ENCODE measurements around the gene CACNG5. TPM values are rescaled to one million over a fixed set of nuclear protein-coding genes. Genes with fewer than 3 reads are reported as not detected.
A peak's percentile ranks its signal among the peaks of the same experiment; 100 is the strongest.

CACNG5 gene
- total and polyA plus RNA-seq, 4 donors = 1.7 to 12.2 (median 8.0) TPM

GRCh38 chr17:66814570-66814969 is 20.3 kb upstream of the CACNG5 start:
- no peak for DNase-seq (ENCODE audit: low read depth in 4 of 6, low spot score in 6 of 6)
- WGBS (ENCODE audit: insufficient coverage) = no CpG with 5 or more reads among the region's 5 CpGs
- no peaks in the 10 kb centered on the region for H3K9me3 ChIP-seq (ENCODE audit: control insufficient read depth, insufficient read depth, low read length)
- no peaks in the 10 kb centered on the region for H3K27me3 ChIP-seq (ENCODE audit: control insufficient read depth, insufficient read depth, low read length)
- H3K4me3 ChIP-seq (ENCODE audit: low read depth, low read length) = no peak overlapping the region
- H3K36me3 ChIP-seq (ENCODE audit: control insufficient read depth, insufficient read depth, low read length) = no peaks in the 10 kb centered on the region
- H3K4me1 ChIP-seq (ENCODE audit: control insufficient read depth, insufficient read depth, low read length) = no peaks in the 10 kb centered on the region
- H3K27ac ChIP-seq (ENCODE audit: low read depth, low read length) = no peak overlapping the region

DNA sequence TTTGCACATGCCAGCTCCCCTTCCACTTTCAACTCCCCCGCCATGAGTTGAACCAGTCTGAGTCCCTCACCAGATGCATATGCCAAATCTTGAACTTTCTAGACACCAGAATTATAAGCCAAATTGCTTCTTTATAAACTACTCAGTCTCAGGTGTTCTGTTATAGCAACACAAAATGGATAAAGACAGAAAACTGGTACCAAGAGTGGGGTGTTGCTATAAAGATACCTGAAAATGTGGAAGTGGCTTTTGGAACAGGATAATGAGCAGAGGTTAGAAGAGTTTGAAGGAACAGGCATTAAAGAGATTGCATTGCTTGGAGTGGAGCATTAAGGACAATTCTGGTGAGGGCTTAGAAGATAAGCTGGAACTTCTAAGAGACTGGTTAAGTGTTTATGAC is 17.2 kb upstream of the CACNG5 start:
- 100% methylated on average over 1 of the region's 1 CpG for WGBS (ENCODE audit: insufficient coverage)
- Histone ChIP-seq H3K4me1 (ENCODE audit: control insufficient read depth, insufficient read depth, low read length) (no peaks in the 10 kb centered on the region), H3K4me3 (ENCODE audit: low read depth, low read length) (no peak overlapping the region), H3K9me3 (ENCODE audit: control insufficient read depth, insufficient read depth, low read length) (no peaks in the 10 kb centered on the region), H3K27me3 (ENCODE audit: control insufficient read depth, insufficient read depth, low read length) (no peaks in the 10 kb centered on the region), H3K36me3 (ENCODE audit: control insufficient read depth, insufficient read depth, low read length) (no peaks in the 10 kb centered on the region), H3K27ac (ENCODE audit: low read depth, low read length) (no peak overlapping the region)
- DNase-seq (ENCODE audit: low read depth in 4 of 6, low spot score in 6 of 6) = no peak

DNA sequence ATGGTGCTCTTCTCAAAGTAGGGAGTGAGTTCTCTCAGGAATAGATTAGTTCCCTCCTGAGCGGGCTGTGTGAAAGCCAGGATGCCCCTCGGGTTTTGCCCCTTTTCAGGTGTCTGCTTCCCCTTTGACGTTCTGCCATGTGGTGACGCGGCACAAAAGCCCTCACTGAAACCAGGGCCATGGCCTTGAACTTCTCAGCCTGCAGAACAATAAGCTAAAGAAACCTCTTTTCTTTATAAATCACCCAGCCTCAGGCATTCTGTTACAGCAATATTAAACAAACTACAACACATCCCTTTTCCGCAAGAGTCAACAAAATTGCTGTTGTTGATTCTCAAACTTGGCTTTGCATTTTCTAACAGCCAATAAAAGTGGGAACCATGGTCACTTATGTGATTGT is 15.5 kb upstream of the CACNG5 start:
- DNase-seq (ENCODE audit: low read depth in 4 of 6, low spot score in 6 of 6) = no peak
- H3K4me1 ChIP-seq (ENCODE audit: control insufficient read depth, insufficient read depth, low read length) = no peaks in the 10 kb centered on the region
- H3K27me3 ChIP-seq (ENCODE audit: control insufficient read depth, insufficient read depth, low read length) = no peaks in the 10 kb centered on the region
- 72% methylated on average over 5 of the region's 6 CpGs for WGBS (ENCODE audit: insufficient coverage)
- no peak overlapping the region for H3K4me3 ChIP-seq (ENCODE audit: low read depth, low read length)
- H3K9me3 ChIP-seq (ENCODE audit: control insufficient read depth, insufficient read depth, low read length) = no peaks in the 10 kb centered on the region
- H3K36me3 ChIP-seq (ENCODE audit: control insufficient read depth, insufficient read depth, low read length) = no peaks in the 10 kb centered on the region
- no peak overlapping the region for H3K27ac ChIP-seq (ENCODE audit: low read depth, low read length)

GRCh38 chr17:66822009-66822408 is 12.9 kb upstream of the CACNG5 start:
- H3K4me3 ChIP-seq (ENCODE audit: low read depth, low read length) = no peak overlapping the region
- no peaks in the 10 kb centered on the region for H3K9me3 ChIP-seq (ENCODE audit: control insufficient read depth, insufficient read depth, low read length)
- H3K36me3 ChIP-seq (ENCODE audit: control insufficient read depth, insufficient read depth, low read length) = no peaks in the 10 kb centered on the region
- no peak overlapping the region for H3K27ac ChIP-seq (ENCODE audit: low read depth, low read length)
- no peaks in the 10 kb centered on the region for H3K4me1 ChIP-seq (ENCODE audit: control insufficient read depth, insufficient read depth, low read length)
- DNase-seq (ENCODE audit: low read depth in 4 of 6, low spot score in 6 of 6) = no peak
- H3K27me3 ChIP-seq (ENCODE audit: control insufficient read depth, insufficient read depth, low read length) = no peaks in the 10 kb centered on the region
- 85% methylated on average over 4 of the region's 8 CpGs for WGBS (ENCODE audit: insufficient coverage)

- H3K27me3 ChIP-seq (ENCODE audit: control insufficient read depth, insufficient read depth, low read length) = peaks cover 4% of the 10 kb centered on the region
- no peaks in the 10 kb centered on the region for H3K9me3 ChIP-seq (ENCODE audit: control insufficient read depth, insufficient read depth, low read length)
- H3K4me3 ChIP-seq (ENCODE audit: low read depth, low read length) = no peak overlapping the region
- WGBS (ENCODE audit: insufficient coverage) = 78% methylated on average over 3 of the region's 6 CpGs
- peaks cover 20% of the 10 kb centered on the region for H3K4me1 ChIP-seq (ENCODE audit: control insufficient read depth, insufficient read depth, low read length)
- DNase-seq (ENCODE audit: low read depth in 4 of 6, low spot score in 6 of 6) = no peak
- no peaks in the 10 kb centered on the region for H3K36me3 ChIP-seq (ENCODE audit: control insufficient read depth, insufficient read depth, low read length)
- H3K27ac ChIP-seq (ENCODE audit: low read depth, low read length) = no peak overlapping the region
Measured at GRCh38 chr17:66826856-66827255, 8.1 kb upstream of the CACNG5 start.

- Histone ChIP-seq H3K27ac (ENCODE audit: low read depth, low read length) (no peak overlapping the region), H3K36me3 (ENCODE audit: control insufficient read depth, insufficient read depth, low read length) (no peaks in the 10 kb centered on the region), H3K9me3 (ENCODE audit: control insufficient read depth, insufficient read depth, low read length) (no peaks in the 10 kb centered on the region), H3K27me3 (ENCODE audit: control insufficient read depth, insufficient read depth, low read length) (peaks cover 10% of the 10 kb centered on the region), H3K4me3 (ENCODE audit: low read depth, low read length) (no peak overlapping the region), H3K4me1 (ENCODE audit: control insufficient read depth, insufficient read depth, low read length) (peaks cover 24% of the 10 kb centered on the region)
- DNase-seq (ENCODE audit: low read depth in 4 of 6, low spot score in 6 of 6) = peak in 4 of 6 donors; percentile 38 to 75 (median 52)
- WGBS (ENCODE audit: insufficient coverage) = 14% methylated on average over 14 of the region's 18 CpGs
Measured at GRCh38 chr17:66829386-66829864, 5.5 kb upstream of the CACNG5 start.

- peaks cover 13% of the 10 kb centered on the region for H3K27me3 ChIP-seq (ENCODE audit: control insufficient read depth, insufficient read depth, low read length)
- 19% methylated on average over 9 of the region's 10 CpGs for WGBS (ENCODE audit: insufficient coverage)
- no peak overlapping the region for H3K27ac ChIP-seq (ENCODE audit: low read depth, low read length)
- peak in 2 of 6 donors; percentile 52 to 60 for DNase-seq (ENCODE audit: low read depth in 4 of 6, low spot score in 6 of 6)
- no peak overlapping the region for H3K4me3 ChIP-seq (ENCODE audit: low read depth, low read length)
- no peaks in the 10 kb centered on the region for H3K9me3 ChIP-seq (ENCODE audit: control insufficient read depth, insufficient read depth, low read length)
- peaks cover 29% of the 10 kb centered on the region for H3K4me1 ChIP-seq (ENCODE audit: control insufficient read depth, insufficient read depth, low read length)
- H3K36me3 ChIP-seq (ENCODE audit: control insufficient read depth, insufficient read depth, low read length) = no peaks in the 10 kb centered on the region
Measured at GRCh38 chr17:66829883-66830282, 5.0 kb upstream of the CACNG5 start.

GRCh38 chr17:66830451-66830850 is 4.5 kb upstream of the CACNG5 start:
- no peak overlapping the region for H3K27ac ChIP-seq (ENCODE audit: low read depth, low read length)
- H3K9me3 ChIP-seq (ENCODE audit: control insufficient read depth, insufficient read depth, low read length) = no peaks in the 10 kb centered on the region
- H3K36me3 ChIP-seq (ENCODE audit: control insufficient read depth, insufficient read depth, low read length) = no peaks in the 10 kb centered on the region
- peaks cover 17% of the 10 kb centered on the region for H3K27me3 ChIP-seq (ENCODE audit: control insufficient read depth, insufficient read depth, low read length)
- 44% methylated on average over 4 of the region's 4 CpGs for WGBS (ENCODE audit: insufficient coverage)
- no peak for DNase-seq (ENCODE audit: low read depth in 4 of 6, low spot score in 6 of 6)
- no peak overlapping the region for H3K4me3 ChIP-seq (ENCODE audit: low read depth, low read length)
- H3K4me1 ChIP-seq (ENCODE audit: control insufficient read depth, insufficient read depth, low read length) = peaks cover 33% of the 10 kb centered on the region

DNA sequence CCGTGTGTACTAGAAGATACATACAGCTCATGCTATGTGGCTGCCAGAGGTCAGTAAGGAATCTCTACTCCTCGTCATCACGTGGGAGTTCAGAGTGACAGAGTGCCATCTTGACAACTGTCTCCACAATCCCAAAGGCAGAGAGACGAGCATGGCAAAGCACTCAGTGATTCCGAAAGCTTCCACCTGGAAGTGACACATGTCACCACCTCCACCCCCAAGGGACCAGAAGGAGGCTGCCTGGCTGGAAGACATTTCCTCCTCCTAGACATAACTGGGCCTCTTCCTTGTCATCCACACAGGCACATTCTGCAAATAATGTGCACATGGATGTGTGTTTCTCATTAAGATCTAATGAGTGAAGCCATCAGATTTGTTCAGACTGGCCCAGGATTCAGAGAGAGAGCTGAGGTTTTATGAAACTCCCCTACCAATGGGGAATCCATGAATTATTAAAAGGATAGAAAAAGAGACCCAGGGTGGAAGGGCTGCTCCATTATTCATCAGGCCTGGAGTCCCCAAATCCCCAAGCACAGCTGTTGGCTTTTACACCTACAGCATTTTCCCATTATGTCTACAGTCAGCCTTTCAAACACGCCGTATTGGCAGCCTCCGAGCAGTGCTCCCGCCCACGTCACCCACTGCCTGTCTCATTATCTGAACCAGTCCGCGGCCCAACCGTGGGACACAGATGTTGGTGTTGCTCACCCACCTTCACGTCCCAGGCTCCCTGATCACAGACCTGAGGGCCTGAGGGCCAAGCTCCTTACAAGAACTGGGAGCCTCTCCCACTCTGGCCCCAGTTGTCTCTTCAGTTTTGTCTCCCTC is 3.3 kb upstream of the CACNG5 start:
- H3K27ac ChIP-seq (ENCODE audit: low read depth, low read length) = no peak overlapping the region
- H3K9me3 ChIP-seq (ENCODE audit: control insufficient read depth, insufficient read depth, low read length) = no peaks in the 10 kb centered on the region
- 59% methylated on average over 13 of the region's 14 CpGs for WGBS (ENCODE audit: insufficient coverage)
- no peaks in the 10 kb centered on the region for H3K36me3 ChIP-seq (ENCODE audit: control insufficient read depth, insufficient read depth, low read length)
- peak in 2 of 6 donors; percentile 54 to 81 for DNase-seq (ENCODE audit: low read depth in 4 of 6, low spot score in 6 of 6)
- no peak overlapping the region for H3K4me3 ChIP-seq (ENCODE audit: low read depth, low read length)
- H3K4me1 ChIP-seq (ENCODE audit: control insufficient read depth, insufficient read depth, low read length) = peaks cover 40% of the 10 kb centered on the region
- peaks cover 21% of the 10 kb centered on the region for H3K27me3 ChIP-seq (ENCODE audit: control insufficient read depth, insufficient read depth, low read length)

- peaks cover 22% of the 10 kb centered on the region for H3K27me3 ChIP-seq (ENCODE audit: control insufficient read depth, insufficient read depth, low read length)
- 93% methylated on average over 3 of the region's 4 CpGs for WGBS (ENCODE audit: insufficient coverage)
Measured at GRCh38 chr17:66833201-66833600, 1.7 kb upstream of the CACNG5 start.

More at GRCh38 chr17:66833201-66833600, 1.7 kb upstream of the CACNG5 start:
- no peak overlapping the region for H3K4me3 ChIP-seq (ENCODE audit: low read depth, low read length)
- H3K4me1 ChIP-seq (ENCODE audit: control insufficient read depth, insufficient read depth, low read length) = peaks cover 42% of the 10 kb centered on the region
- no peaks in the 10 kb centered on the region for H3K36me3 ChIP-seq (ENCODE audit: control insufficient read depth, insufficient read depth, low read length)
- H3K9me3 ChIP-seq (ENCODE audit: control insufficient read depth, insufficient read depth, low read length) = no peaks in the 10 kb centered on the region
- H3K27ac ChIP-seq (ENCODE audit: low read depth, low read length) = no peak overlapping the region
- no peak for DNase-seq (ENCODE audit: low read depth in 4 of 6, low spot score in 6 of 6)

Measured in spinal cord (tissue), 10 donors.